ENCODE results near the gene TSPAN9. TPM values are rescaled to one million over a fixed set of nuclear protein-coding genes. Genes with fewer than 3 reads are reported as not detected.

TSPAN9 gene
- total RNA-seq, 2 donors from 2014 or later = 39.5 to 50.2 TPM

DNA sequence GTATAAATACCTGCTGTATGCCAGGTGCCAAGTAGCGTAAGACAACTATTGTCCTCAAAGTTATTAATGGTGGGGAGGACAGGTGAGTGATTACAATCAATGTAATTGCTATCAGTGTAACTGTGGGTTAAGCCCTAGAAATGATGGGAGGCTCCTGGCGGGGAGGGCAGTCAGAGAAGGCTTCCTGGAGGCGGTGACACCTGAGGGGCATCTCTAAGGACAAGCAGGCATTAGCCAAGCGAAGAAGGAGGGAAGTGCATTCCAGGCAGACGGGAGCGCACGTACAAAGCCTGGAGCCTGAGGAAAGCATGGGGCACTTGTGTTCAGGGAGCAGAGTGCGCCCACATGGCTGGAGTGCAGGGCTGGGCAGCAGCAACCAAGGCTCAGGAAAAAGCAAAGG lies 230.9 kb downstream of the TSPAN9 start:
- no peak for TF ChIP-seq CTCF (IDR thresholded peaks at IDR 0.05)
- no peak for DNase-seq (ENCODE audit: low spot score)
- Histone ChIP-seq H3K36me3 (no peaks in the 10 kb centered on the region), H3K4me1 (ENCODE audit: control insufficient read depth in 1 of 2, low read depth in 2 of 2) (no peaks in the 10 kb centered on the region), H3K4me3 (no peak overlapping the region), H3K27ac (no peak overlapping the region), H3K9me3 (no peaks in the 10 kb centered on the region), H3K27me3 (replicated peaks; ENCODE audit: insufficient read depth) (no peaks in the 10 kb centered on the region)
- ATAC-seq (ENCODE audit: insufficient number of reproducible peaks, low FRiP score, low read depth) = no peak

GRCh38 chr12:3308609-3309008 lies 231.4 kb downstream of the TSPAN9 start:
- H3K36me3 ChIP-seq = no peaks in the 10 kb centered on the region
- DNase-seq (ENCODE audit: low spot score) = no peak
- H3K27ac ChIP-seq = no peak overlapping the region
- ATAC-seq (ENCODE audit: insufficient number of reproducible peaks, low FRiP score, low read depth) = no peak
- no peaks in the 10 kb centered on the region for H3K4me1 ChIP-seq (ENCODE audit: control insufficient read depth in 1 of 2, low read depth in 2 of 2)
- no peak for TF ChIP-seq CTCF (IDR thresholded peaks at IDR 0.05)
- H3K9me3 ChIP-seq = no peaks in the 10 kb centered on the region
- no peak overlapping the region for H3K4me3 ChIP-seq
- H3K27me3 ChIP-seq (replicated peaks; ENCODE audit: insufficient read depth) = no peaks in the 10 kb centered on the region

- H3K27me3 ChIP-seq (replicated peaks; ENCODE audit: insufficient read depth) = no peaks in the 10 kb centered on the region
- H3K9me3 ChIP-seq = no peaks in the 10 kb centered on the region
- no peak for ATAC-seq (ENCODE audit: insufficient number of reproducible peaks, low FRiP score, low read depth)
- DNase-seq (ENCODE audit: low spot score) = no peak
- H3K4me3 ChIP-seq = no peak overlapping the region
- no peaks in the 10 kb centered on the region for H3K36me3 ChIP-seq
- no peak for TF ChIP-seq CTCF (IDR thresholded peaks at IDR 0.05)
- no peak overlapping the region for H3K27ac ChIP-seq
- H3K4me1 ChIP-seq (ENCODE audit: control insufficient read depth in 1 of 2, low read depth in 2 of 2) = peaks cover 0 to under 1% of the 10 kb centered on the region in 2 donors
Observed at GRCh38 chr12:3309805-3310204, 232.6 kb downstream of the TSPAN9 start.

- Histone ChIP-seq H3K4me3 (no peak overlapping the region), H3K36me3 (no peaks in the 10 kb centered on the region), H3K27ac (no peak overlapping the region), H3K4me1 (ENCODE audit: control insufficient read depth in 1 of 2, low read depth in 2 of 2) (peaks cover 0 to 7% of the 10 kb centered on the region in 2 donors), H3K27me3 (replicated peaks; ENCODE audit: insufficient read depth) (no peaks in the 10 kb centered on the region), H3K9me3 (no peaks in the 10 kb centered on the region)
- DNase-seq (ENCODE audit: low spot score) (no peak), ATAC-seq (ENCODE audit: insufficient number of reproducible peaks, low FRiP score, low read depth) (no peak)
- no peak for TF ChIP-seq CTCF (IDR thresholded peaks at IDR 0.05)
Observed at GRCh38 chr12:3310271-3311026, 233.3 kb downstream of the TSPAN9 start.

DNA sequence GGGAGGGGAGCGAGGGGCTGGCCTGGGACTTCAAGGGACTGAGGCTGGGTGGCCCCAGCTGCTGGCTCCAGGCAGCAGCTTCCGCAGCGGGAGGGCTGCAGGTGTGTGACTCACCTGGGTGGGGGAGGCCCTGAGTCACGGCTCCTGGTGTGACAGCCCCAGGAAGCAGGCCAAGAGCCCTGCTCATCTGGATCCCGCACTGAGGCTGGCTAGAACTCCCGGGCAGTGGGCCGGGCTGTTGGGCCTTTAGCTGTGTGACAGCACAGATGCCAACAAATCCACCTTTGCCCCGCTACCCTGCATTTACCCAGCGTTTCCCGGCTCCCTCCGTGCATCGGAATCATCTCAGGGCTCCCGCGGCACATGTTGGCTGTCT lies 233.8 kb downstream of the TSPAN9 start:
- Histone ChIP-seq H3K9me3 (no peaks in the 10 kb centered on the region), H3K4me3 (no peak overlapping the region), H3K27ac (no peak overlapping the region), H3K27me3 (replicated peaks; ENCODE audit: insufficient read depth) (no peaks in the 10 kb centered on the region), H3K4me1 (ENCODE audit: control insufficient read depth in 1 of 2, low read depth in 2 of 2) (peaks cover 0 to 10% of the 10 kb centered on the region in 2 donors), H3K36me3 (no peaks in the 10 kb centered on the region)
- TF ChIP-seq CTCF (IDR thresholded peaks at IDR 0.05) = no peak
- DNase-seq (ENCODE audit: low spot score) (no peak), ATAC-seq (ENCODE audit: insufficient number of reproducible peaks, low FRiP score, low read depth) (no peak)

Measured in thoracic aorta (tissue), 2 donors.